ENCODE data around the gene S100A1.
"Not testable (repeated sequence)": the region's sequence is repeated elsewhere in the genome, so short reads cannot be mapped to it uniquely, and the experiment has no call there.

The S100A1 gene

GRCh38 chr1:153633161-153633753 is 5.0 kb downstream of the S100A1 start:
- Histone ChIP-seq H3K27ac (ENCODE audit: low read length) (peak overlapping the region; percentile 98), H3K27me3 (ENCODE audit: low read depth, low read length) (no peaks in the 10 kb centered on the region), H3K36me3 (ENCODE audit: control insufficient read depth in 1 of 2, insufficient read depth in 2 of 2, low read length in 2 of 2) (peaks cover 18 to 23% of the 10 kb centered on the region in 2 donors), H3K4me3 (ENCODE audit: low read depth in 1 of 2, low read length in 2 of 2) (peak overlapping the region; percentile 82 to 89), H3K4me1 (ENCODE audit: control insufficient read depth in 1 of 2, insufficient read depth in 2 of 2, low read length in 2 of 2) (peaks cover 10 to 33% of the 10 kb centered on the region in 2 donors), H3K9me3 (ENCODE audit: control insufficient read depth in 1 of 2, low read length in 2 of 2) (no peaks in the 10 kb centered on the region)

DNA sequence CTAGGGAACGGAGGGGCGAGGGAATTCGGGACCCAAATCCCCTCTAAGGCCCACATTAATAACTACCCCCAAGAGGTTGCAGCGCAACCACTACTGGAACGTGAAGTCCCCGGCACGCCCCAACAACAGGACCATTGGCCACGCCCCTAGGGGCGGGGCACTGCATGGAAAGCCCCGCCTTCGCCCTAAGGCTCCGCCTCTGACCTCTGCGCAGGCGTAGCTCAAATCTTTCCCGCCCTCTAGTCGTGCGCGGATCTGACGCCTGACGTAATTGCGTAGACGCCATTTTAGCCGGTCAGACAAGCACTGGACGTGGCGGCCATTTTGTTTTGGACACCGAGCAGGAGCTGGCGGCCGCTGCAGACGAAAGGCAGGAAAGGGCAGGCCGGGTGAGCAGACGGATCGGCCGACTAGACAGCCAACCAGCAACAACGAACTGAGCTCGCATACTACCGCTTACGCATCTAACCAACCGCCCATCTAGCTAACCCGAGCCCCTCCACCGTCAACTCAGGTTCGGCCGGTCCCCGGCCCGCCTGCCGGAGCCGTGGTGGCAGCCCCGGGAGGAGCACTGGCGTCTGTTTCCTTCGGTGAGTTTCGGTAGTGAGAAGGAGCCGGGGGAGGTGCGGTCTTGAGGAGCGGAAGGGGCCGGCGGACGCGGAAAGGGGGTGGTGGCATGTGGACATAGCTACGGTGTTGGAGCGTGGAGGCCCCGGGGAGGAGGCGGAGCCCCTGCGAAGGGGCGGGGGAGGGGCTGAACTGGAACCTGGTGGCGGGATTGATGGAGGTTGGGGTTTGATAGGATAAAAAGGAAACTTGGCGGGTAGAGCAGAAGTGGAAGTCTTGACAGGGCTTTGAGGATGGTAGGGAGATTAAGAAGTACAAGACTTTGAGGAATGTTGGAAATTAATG is 5.8 kb downstream of the S100A1 start, which contains the start of gene CHTOP:
CHTOP (plus strand) TSS at position 313 of the 912 bp plus-strand sequence. CDS start 2,523 bp downstream, outside the sequence.
- Histone ChIP-seq H3K4me3 (ENCODE audit: low read depth in 1 of 2, low read length in 2 of 2) (peak within 1 kb of the TSS; percentile 82 to 89), H3K9me3 (ENCODE audit: control insufficient read depth in 1 of 2, low read length in 2 of 2) (no peaks in the 10 kb centered on the region), H3K36me3 (ENCODE audit: control insufficient read depth in 1 of 2, insufficient read depth in 2 of 2, low read length in 2 of 2) (peaks cover 24 to 30% of the 10 kb centered on the region in 2 donors), H3K27me3 (ENCODE audit: low read depth, low read length) (no peaks in the 10 kb centered on the region), H3K27ac (ENCODE audit: low read length) (peak within 1 kb of the TSS; percentile 98), H3K4me1 (ENCODE audit: control insufficient read depth in 1 of 2, insufficient read depth in 2 of 2, low read length in 2 of 2) (peaks cover 10 to 33% of the 10 kb centered on the region in 2 donors)

GRCh38 chr1:153635872-153636271 is 7.6 kb downstream of the S100A1 start:
- peak overlapping the region in 1 of 2 donors; percentile 82 for H3K4me3 ChIP-seq (ENCODE audit: low read depth in 1 of 2, low read length in 2 of 2)

GRCh38 chr1:153636312-153636711 is 8.1 kb downstream of the S100A1 start:
- H3K27me3 ChIP-seq (ENCODE audit: low read depth, low read length), result no peaks in the 10 kb centered on the region
- no peaks in the 10 kb centered on the region for H3K9me3 ChIP-seq (ENCODE audit: control insufficient read depth in 1 of 2, low read length in 2 of 2)
- H3K36me3 ChIP-seq (ENCODE audit: control insufficient read depth in 1 of 2, insufficient read depth in 2 of 2, low read length in 2 of 2), result peaks cover 39 to 53% of the 10 kb centered on the region in 2 donors
- H3K27ac ChIP-seq (ENCODE audit: low read length), result no peak overlapping the region
- H3K4me3 ChIP-seq (ENCODE audit: low read depth in 1 of 2, low read length in 2 of 2), result no peak overlapping the region
- peaks cover 0 to 37% of the 10 kb centered on the region in 2 donors for H3K4me1 ChIP-seq (ENCODE audit: control insufficient read depth in 1 of 2, insufficient read depth in 2 of 2, low read length in 2 of 2)

More at GRCh38 chr1:153635872-153636271, 7.6 kb downstream of the S100A1 start:
- Histone ChIP-seq H3K9me3 (ENCODE audit: control insufficient read depth in 1 of 2, low read length in 2 of 2) (no peaks in the 10 kb centered on the region), H3K4me1 (ENCODE audit: control insufficient read depth in 1 of 2, insufficient read depth in 2 of 2, low read length in 2 of 2) (peaks cover 3 to 37% of the 10 kb centered on the region in 2 donors), H3K36me3 (ENCODE audit: control insufficient read depth in 1 of 2, insufficient read depth in 2 of 2, low read length in 2 of 2) (peaks cover 36 to 49% of the 10 kb centered on the region in 2 donors), H3K27ac (ENCODE audit: low read length) (no peak overlapping the region), H3K27me3 (ENCODE audit: low read depth, low read length) (no peaks in the 10 kb centered on the region)

- Histone ChIP-seq H3K27ac (ENCODE audit: low read length) (no peak overlapping the region), H3K27me3 (ENCODE audit: low read depth, low read length) (no peaks in the 10 kb centered on the region), H3K9me3 (ENCODE audit: control insufficient read depth in 1 of 2, low read length in 2 of 2) (no peaks in the 10 kb centered on the region), H3K4me3 (ENCODE audit: low read depth in 1 of 2, low read length in 2 of 2) (no peak overlapping the region), H3K4me1 (ENCODE audit: control insufficient read depth in 1 of 2, insufficient read depth in 2 of 2, low read length in 2 of 2) (peaks cover 0 to 34% of the 10 kb centered on the region in 2 donors), H3K36me3 (ENCODE audit: control insufficient read depth in 1 of 2, insufficient read depth in 2 of 2, low read length in 2 of 2) (peaks cover 59 to 70% of the 10 kb centered on the region in 2 donors)
These were observed 10.0 kb downstream of the S100A1 start for GRCh38 chr1:153638261-153638660.

DNA sequence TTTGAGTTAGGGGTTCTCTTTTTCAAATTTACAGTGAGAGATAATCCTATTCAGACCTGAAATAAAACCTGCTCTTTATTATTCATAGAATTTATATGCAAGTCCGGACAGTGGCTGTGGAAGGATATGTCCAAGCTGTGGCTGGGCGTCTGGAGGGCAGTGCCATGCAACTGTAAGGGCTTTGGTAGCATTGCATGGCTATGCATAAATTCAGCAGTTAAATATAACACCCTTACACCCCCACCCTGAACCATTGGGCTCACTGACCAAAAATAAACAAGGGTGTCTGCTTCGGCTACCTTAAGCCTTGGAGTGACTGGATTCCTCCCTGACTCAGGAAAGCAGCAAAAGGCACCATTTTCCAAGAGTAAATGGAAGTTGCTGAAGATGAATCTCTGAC is 11.0 kb downstream of the S100A1 start:
- Histone ChIP-seq H3K36me3 (ENCODE audit: control insufficient read depth in 1 of 2, insufficient read depth in 2 of 2, low read length in 2 of 2) (peaks cover 69 to 76% of the 10 kb centered on the region in 2 donors), H3K9me3 (ENCODE audit: control insufficient read depth in 1 of 2, low read length in 2 of 2) (no peaks in the 10 kb centered on the region), H3K4me3 (ENCODE audit: low read depth in 1 of 2, low read length in 2 of 2) (no peak overlapping the region), H3K27me3 (ENCODE audit: low read depth, low read length) (no peaks in the 10 kb centered on the region), H3K4me1 (ENCODE audit: control insufficient read depth in 1 of 2, insufficient read depth in 2 of 2, low read length in 2 of 2) (peaks cover 4 to 32% of the 10 kb centered on the region in 2 donors), H3K27ac (ENCODE audit: low read length) (no peak overlapping the region)

DNA sequence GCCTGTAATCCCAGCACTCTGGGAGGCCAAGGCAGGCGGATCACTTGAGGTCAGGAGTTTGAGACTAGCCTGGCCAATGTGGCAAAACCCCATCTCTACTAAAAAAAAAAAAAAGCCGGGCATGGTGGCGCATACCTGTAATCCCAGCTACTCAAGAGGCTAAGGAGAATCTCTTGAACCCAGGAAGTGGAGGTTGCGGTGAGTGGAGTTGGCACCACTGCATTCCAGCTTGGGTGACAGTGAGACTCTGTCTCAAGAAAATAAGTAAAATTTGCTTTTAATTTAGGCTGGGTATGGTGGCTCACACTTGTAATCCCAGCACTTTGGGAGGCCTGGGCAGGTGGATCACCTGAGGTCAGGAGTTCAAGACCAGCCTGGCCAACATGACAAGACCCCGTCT is 12.0 kb downstream of the S100A1 start:
- peaks cover 4 to 31% of the 10 kb centered on the region in 2 donors for H3K4me1 ChIP-seq (ENCODE audit: control insufficient read depth in 1 of 2, insufficient read depth in 2 of 2, low read length in 2 of 2)
- not testable (repeated sequence) for H3K27ac ChIP-seq (ENCODE audit: low read length); H3K4me3 ChIP-seq (ENCODE audit: low read depth in 1 of 2, low read length in 2 of 2); H3K9me3 ChIP-seq (ENCODE audit: control insufficient read depth in 1 of 2, low read length in 2 of 2); H3K27me3 ChIP-seq (ENCODE audit: low read depth, low read length)
- H3K36me3 ChIP-seq (ENCODE audit: control insufficient read depth in 1 of 2, insufficient read depth in 2 of 2, low read length in 2 of 2), result peaks cover 73 to 86% of the 10 kb centered on the region in 2 donors

- Histone ChIP-seq H3K4me3 (ENCODE audit: low read depth in 1 of 2, low read length in 2 of 2) (no peak overlapping the region), H3K9me3 (ENCODE audit: control insufficient read depth in 1 of 2, low read length in 2 of 2) (no peaks in the 10 kb centered on the region), H3K27me3 (ENCODE audit: low read depth, low read length) (no peaks in the 10 kb centered on the region), H3K4me1 (ENCODE audit: control insufficient read depth in 1 of 2, insufficient read depth in 2 of 2, low read length in 2 of 2) (peaks cover 4 to 25% of the 10 kb centered on the region in 2 donors), H3K36me3 (ENCODE audit: control insufficient read depth in 1 of 2, insufficient read depth in 2 of 2, low read length in 2 of 2) (peaks cover 79 to 92% of the 10 kb centered on the region in 2 donors), H3K27ac (ENCODE audit: low read length) (no peak overlapping the region)
These were observed 12.6 kb downstream of the S100A1 start for GRCh38 chr1:153640861-153641260.

DNA sequence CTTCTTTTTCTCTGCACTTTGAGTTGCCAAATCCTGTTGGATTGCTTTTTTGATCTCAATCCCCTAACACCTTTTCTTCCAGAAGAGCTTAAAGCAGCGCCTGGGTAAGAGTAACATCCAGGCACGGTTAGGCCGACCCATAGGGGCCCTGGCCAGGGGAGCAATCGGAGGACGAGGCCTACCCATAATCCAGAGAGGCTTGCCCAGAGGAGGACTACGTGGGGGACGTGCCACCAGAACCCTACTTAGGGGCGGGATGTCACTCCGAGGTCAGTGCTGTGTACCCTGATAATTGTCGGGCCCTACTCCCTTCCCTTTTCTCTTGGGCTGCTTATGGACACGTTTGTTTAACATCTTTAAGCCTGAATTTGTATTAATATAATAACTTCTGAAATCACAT is 13.9 kb downstream of the S100A1 start:
- peaks cover 4 to 15% of the 10 kb centered on the region in 2 donors for H3K4me1 ChIP-seq (ENCODE audit: control insufficient read depth in 1 of 2, insufficient read depth in 2 of 2, low read length in 2 of 2)
- no peak overlapping the region for H3K4me3 ChIP-seq (ENCODE audit: low read depth in 1 of 2, low read length in 2 of 2)
- no peak overlapping the region for H3K27ac ChIP-seq (ENCODE audit: low read length)
- H3K36me3 ChIP-seq (ENCODE audit: control insufficient read depth in 1 of 2, insufficient read depth in 2 of 2, low read length in 2 of 2), result peaks cover 77 to 95% of the 10 kb centered on the region in 2 donors
- no peaks in the 10 kb centered on the region for H3K9me3 ChIP-seq (ENCODE audit: control insufficient read depth in 1 of 2, low read length in 2 of 2)
- H3K27me3 ChIP-seq (ENCODE audit: low read depth, low read length), result no peaks in the 10 kb centered on the region

DNA sequence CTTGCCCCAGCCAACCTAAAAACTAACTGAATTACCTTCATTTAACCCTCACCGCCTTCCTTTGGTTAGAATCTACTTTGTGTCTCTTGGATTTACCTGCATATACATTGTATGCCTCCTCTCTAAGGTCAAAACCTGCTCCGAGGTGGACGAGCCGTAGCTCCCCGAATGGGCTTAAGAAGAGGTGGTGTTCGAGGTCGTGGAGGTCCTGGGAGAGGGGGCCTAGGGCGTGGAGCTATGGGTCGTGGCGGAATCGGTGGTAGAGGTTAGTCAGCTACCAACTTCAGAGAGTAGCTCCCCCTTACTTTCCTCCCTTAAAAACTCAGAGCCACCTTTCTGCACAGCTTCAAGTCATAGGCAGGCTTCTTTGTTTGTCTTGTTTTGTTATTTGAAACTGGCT is 14.9 kb downstream of the S100A1 start:
- H3K36me3 ChIP-seq (ENCODE audit: control insufficient read depth in 1 of 2, insufficient read depth in 2 of 2, low read length in 2 of 2), result peaks cover 71 to 86% of the 10 kb centered on the region in 2 donors
- no peak overlapping the region for H3K4me3 ChIP-seq (ENCODE audit: low read depth in 1 of 2, low read length in 2 of 2)
- no peak overlapping the region for H3K27ac ChIP-seq (ENCODE audit: low read length)

GRCh38 chr1:153643816-153644215 is 15.6 kb downstream of the S100A1 start:
- Histone ChIP-seq H3K36me3 (ENCODE audit: control insufficient read depth in 1 of 2, insufficient read depth in 2 of 2, low read length in 2 of 2) (peaks cover 65 to 79% of the 10 kb centered on the region in 2 donors), H3K27me3 (ENCODE audit: low read depth, low read length) (no peaks in the 10 kb centered on the region), H3K4me3 (ENCODE audit: low read depth in 1 of 2, low read length in 2 of 2) (no peak overlapping the region), H3K4me1 (ENCODE audit: control insufficient read depth in 1 of 2, insufficient read depth in 2 of 2, low read length in 2 of 2) (peaks cover 4% of the 10 kb centered on the region in 2 donors), H3K27ac (ENCODE audit: low read length) (no peak overlapping the region), H3K9me3 (ENCODE audit: control insufficient read depth in 1 of 2, low read length in 2 of 2) (no peaks in the 10 kb centered on the region)

More for the DNA sequence above, 14.9 kb downstream of the S100A1 start:
- Histone ChIP-seq H3K4me1 (ENCODE audit: control insufficient read depth in 1 of 2, insufficient read depth in 2 of 2, low read length in 2 of 2) (peaks cover 4 to 5% of the 10 kb centered on the region in 2 donors), H3K9me3 (ENCODE audit: control insufficient read depth in 1 of 2, low read length in 2 of 2) (no peaks in the 10 kb centered on the region), H3K27me3 (ENCODE audit: low read depth, low read length) (no peaks in the 10 kb centered on the region)

Data from muscle layer of duodenum (tissue), 2 donors.